ENCODE results near the gene DGKI. TPM values are rescaled to one million over a fixed set of nuclear protein-coding genes. Genes with fewer than 3 reads are reported as not detected.

The DGKI gene
- total RNA-seq, 1 experiment from 2014 or later = not detected

DNA sequence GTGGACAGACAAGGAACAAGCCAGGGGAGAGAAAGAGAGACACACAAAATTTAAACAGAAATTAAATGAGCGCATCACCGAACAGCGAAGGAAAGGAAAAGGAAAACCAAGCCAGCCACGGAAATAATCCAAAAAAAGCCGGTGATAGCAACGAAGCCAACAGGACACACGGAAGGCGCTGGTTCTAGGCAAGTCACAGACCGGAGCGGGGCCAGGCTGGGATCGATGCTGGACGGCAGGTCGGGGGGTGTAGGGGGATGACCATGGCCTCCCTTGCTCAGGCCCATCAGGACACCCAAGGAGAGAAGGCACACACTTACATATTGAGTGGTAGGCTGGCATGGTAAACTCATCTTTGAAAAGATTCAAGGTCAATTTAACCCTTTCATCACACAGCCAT is 300.8 kb downstream of the DGKI start:
- H3K36me3 ChIP-seq (ENCODE audit: control insufficient read depth, insufficient read depth, low read length) = no peaks in the 10 kb centered on the region
- H3K4me1 ChIP-seq (ENCODE audit: control insufficient read depth, insufficient read depth, low read length) = no peaks in the 10 kb centered on the region
- H3K9me3 ChIP-seq (ENCODE audit: control insufficient read depth, insufficient read depth, low read depth, low read length) = no peaks in the 10 kb centered on the region
- DNase-seq (ENCODE audit: low read depth, low spot score) (no peak), ATAC-seq (no peak)
- POLR2A ChIA-PET = no interaction called here
- in situ Hi-C loops (cut with HindIII; ENCODE audit: low pct_unique_long_range_greater_than_20kb, low sequenced_read_pairs) (no loop called here), intact Hi-C loops (cut with micrococcal nuclease; ENCODE audit: unreplicated experiment) (no loop called here)
- no peaks in the 10 kb centered on the region for H3K27me3 ChIP-seq (ENCODE audit: control insufficient read depth, insufficient read depth, low read length)
- H3K27ac ChIP-seq (ENCODE audit: low read length) = no peak overlapping the region
- no peak for TF ChIP-seq TCF7L2 (IDR thresholded peaks at IDR 0.05; ENCODE audit: low read depth, low read length)
- TF ChIP-seq, protein P1, sequence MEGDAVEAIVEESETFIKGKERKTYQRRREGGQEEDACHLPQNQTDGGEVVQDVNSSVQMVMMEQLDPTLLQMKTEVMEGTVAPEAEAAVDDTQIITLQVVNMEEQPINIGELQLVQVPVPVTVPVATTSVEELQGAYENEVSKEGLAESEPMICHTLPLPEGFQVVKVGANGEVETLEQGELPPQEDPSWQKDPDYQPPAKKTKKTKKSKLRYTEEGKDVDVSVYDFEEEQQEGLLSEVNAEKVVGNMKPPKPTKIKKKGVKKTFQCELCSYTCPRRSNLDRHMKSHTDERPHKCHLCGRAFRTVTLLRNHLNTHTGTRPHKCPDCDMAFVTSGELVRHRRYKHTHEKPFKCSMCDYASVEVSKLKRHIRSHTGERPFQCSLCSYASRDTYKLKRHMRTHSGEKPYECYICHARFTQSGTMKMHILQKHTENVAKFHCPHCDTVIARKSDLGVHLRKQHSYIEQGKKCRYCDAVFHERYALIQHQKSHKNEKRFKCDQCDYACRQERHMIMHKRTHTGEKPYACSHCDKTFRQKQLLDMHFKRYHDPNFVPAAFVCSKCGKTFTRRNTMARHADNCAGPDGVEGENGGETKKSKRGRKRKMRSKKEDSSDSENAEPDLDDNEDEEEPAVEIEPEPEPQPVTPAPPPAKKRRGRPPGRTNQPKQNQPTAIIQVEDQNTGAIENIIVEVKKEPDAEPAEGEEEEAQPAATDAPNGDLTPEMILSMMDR (IDR thresholded peaks at IDR 0.05) = no peak
- TF ChIP-seq POLR2AphosphoS5 (IDR thresholded peaks at IDR 0.05; ENCODE audit: low read depth, low read length) = no peak
- no peak for TF ChIP-seq SIN3A (IDR thresholded peaks at IDR 0.05; ENCODE audit: borderline replicate concordance, insufficient read depth, low read depth, low read length)
- TF ChIP-seq, protein P2, sequence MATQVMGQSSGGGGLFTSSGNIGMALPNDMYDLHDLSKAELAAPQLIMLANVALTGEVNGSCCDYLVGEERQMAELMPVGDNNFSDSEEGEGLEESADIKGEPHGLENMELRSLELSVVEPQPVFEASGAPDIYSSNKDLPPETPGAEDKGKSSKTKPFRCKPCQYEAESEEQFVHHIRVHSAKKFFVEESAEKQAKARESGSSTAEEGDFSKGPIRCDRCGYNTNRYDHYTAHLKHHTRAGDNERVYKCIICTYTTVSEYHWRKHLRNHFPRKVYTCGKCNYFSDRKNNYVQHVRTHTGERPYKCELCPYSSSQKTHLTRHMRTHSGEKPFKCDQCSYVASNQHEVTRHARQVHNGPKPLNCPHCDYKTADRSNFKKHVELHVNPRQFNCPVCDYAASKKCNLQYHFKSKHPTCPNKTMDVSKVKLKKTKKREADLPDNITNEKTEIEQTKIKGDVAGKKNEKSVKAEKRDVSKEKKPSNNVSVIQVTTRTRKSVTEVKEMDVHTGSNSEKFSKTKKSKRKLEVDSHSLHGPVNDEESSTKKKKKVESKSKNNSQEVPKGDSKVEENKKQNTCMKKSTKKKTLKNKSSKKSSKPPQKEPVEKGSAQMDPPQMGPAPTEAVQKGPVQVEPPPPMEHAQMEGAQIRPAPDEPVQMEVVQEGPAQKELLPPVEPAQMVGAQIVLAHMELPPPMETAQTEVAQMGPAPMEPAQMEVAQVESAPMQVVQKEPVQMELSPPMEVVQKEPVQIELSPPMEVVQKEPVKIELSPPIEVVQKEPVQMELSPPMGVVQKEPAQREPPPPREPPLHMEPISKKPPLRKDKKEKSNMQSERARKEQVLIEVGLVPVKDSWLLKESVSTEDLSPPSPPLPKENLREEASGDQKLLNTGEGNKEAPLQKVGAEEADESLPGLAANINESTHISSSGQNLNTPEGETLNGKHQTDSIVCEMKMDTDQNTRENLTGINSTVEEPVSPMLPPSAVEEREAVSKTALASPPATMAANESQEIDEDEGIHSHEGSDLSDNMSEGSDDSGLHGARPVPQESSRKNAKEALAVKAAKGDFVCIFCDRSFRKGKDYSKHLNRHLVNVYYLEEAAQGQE (IDR thresholded peaks at IDR 0.05; ENCODE audit: insufficient read depth in 1 of 2, low read depth in 2 of 2, low read length in 1 of 2) = no peak
- no peak overlapping the region for H3K4me3 ChIP-seq (ENCODE audit: low read depth in 2 of 2, low read length in 2 of 2)
- BruUV-seq (replicated peaks) = no TSS peak
- CTCF ChIA-PET = no interaction called here

DNA sequence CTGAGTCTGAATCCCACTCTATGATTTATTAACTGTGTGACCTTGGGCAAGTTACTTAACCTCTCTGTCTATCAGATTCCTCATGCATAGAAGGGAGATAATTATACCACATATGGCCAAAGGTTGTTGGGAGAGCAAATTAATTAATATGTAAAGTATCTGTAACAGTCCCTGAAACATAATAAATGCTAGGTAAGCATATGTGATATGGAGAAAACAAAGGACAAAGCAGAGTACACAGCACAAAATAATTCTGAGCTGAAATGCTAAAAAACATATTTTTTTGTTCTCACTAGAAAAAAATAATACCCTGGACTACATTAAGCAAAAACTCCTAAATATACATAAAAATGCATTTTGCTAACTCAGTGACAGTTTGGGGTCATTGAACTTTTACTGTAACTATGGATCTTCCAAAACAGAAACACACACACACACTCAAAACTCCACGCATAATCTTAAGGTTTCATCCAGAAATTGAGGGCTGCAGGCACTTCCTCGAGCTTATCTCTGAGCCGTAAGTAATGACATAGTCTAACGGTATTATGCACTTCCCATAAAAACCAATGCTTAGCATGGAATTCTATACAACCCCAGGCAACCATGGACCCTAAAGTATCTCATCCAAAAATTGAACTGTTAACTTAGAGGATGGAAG is 301.6 kb downstream of the DGKI start:
- POLR2A ChIA-PET = no interaction called here
- TF ChIP-seq POLR2AphosphoS5 (IDR thresholded peaks at IDR 0.05; ENCODE audit: low read depth, low read length) = no peak
- TF ChIP-seq, protein P2 (IDR thresholded peaks at IDR 0.05; ENCODE audit: insufficient read depth in 1 of 2, low read depth in 2 of 2, low read length in 1 of 2) = no peak
- no peak for TF ChIP-seq TCF7L2 (IDR thresholded peaks at IDR 0.05; ENCODE audit: low read depth, low read length)
- TF ChIP-seq, protein P1 (IDR thresholded peaks at IDR 0.05) = no peak
- TF ChIP-seq SIN3A (IDR thresholded peaks at IDR 0.05; ENCODE audit: borderline replicate concordance, insufficient read depth, low read depth, low read length) = no peak
- H3K27ac ChIP-seq (ENCODE audit: low read length) = no peak overlapping the region
- ATAC-seq (no peak), DNase-seq (ENCODE audit: low read depth, low spot score) (no peak)
- no peaks in the 10 kb centered on the region for H3K27me3 ChIP-seq (ENCODE audit: control insufficient read depth, insufficient read depth, low read length)
- intact Hi-C loops (cut with micrococcal nuclease; ENCODE audit: unreplicated experiment) = no loop called here
- CTCF ChIA-PET = no interaction called here
- H3K9me3 ChIP-seq (ENCODE audit: control insufficient read depth, insufficient read depth, low read depth, low read length) = no peaks in the 10 kb centered on the region
- no peaks in the 10 kb centered on the region for H3K4me1 ChIP-seq (ENCODE audit: control insufficient read depth, insufficient read depth, low read length)
- no TSS peak for BruUV-seq (replicated peaks)
- H3K36me3 ChIP-seq (ENCODE audit: control insufficient read depth, insufficient read depth, low read length) = no peaks in the 10 kb centered on the region
- in situ Hi-C loops (cut with HindIII; ENCODE audit: low pct_unique_long_range_greater_than_20kb, low sequenced_read_pairs) = no loop called here
- no peak overlapping the region for H3K4me3 ChIP-seq (ENCODE audit: low read depth in 2 of 2, low read length in 2 of 2)
